WERI-Rb-1 (cell line): ENCODE measurements around the gene QSER1.

Experiments used
- DNase-seq: peaks from one replicate; pipeline ENCODE4 v3.0.0-alpha.2; 2020
- H3K27ac ChIP-seq: fragments of 250-450 bp; sonication (Bioruptor Pico); 2 replicates; pipeline ENCODE4 v1.5.1; 2020; ENCODE audit warnings: mild to moderate bottlenecking, moderate library complexity
- H3K27me3 ChIP-seq: fragments of 250-450 bp; sonication (Bioruptor Pico); 2 replicates; pipeline ENCODE4 v1.5.1; 2021; ENCODE audit warnings: mild to moderate bottlenecking, low read depth, moderate library complexity; ENCODE audit not compliant: insufficient read depth, severe bottlenecking
- H3K36me3 ChIP-seq: fragments of 250-450 bp; sonication (Bioruptor Pico); 2 replicates; pipeline ENCODE4 v1.5.1; 2020; ENCODE audit warnings: mild to moderate bottlenecking, moderate library complexity
- H3K4me3 ChIP-seq: 2 replicates; pipeline ENCODE4 v1.5.1; 2011; ENCODE audit warnings: low read depth, mild to moderate bottlenecking, control low read depth, low read length
- H3K9me3 ChIP-seq: fragments of 250-450 bp; sonication (Bioruptor Pico); 2 replicates; pipeline ENCODE4 v1.5.1; 2021; ENCODE audit warnings: mild to moderate bottlenecking, moderate library complexity; ENCODE audit not compliant: severe bottlenecking
- CTCF ChIP-seq: IDR thresholded peaks from 2 replicates; pipeline ENCODE4 v1.5.1; 2011; ENCODE audit warnings: low read depth, mild to moderate bottlenecking, control low read depth, inconsistent platforms, low read length

QSER1 gene

GRCh38 chr11:32991898-32992297 is 99.3 kb downstream of the QSER1 start:
- Histone ChIP-seq H3K27ac (no peak overlapping the region), H3K9me3 (no peaks in the 10 kb centered on the region), H3K27me3 (no peaks in the 10 kb centered on the region), H3K4me3 (no peak overlapping the region), H3K36me3 (no peaks in the 10 kb centered on the region)
- DNase-seq: no peak
- TF ChIP-seq CTCF: no peak

- no peaks in the 10 kb centered on the region for H3K36me3 ChIP-seq
- DNase-seq: no peak
- H3K9me3 ChIP-seq: no peaks in the 10 kb centered on the region
- no peak overlapping the region for H3K27ac ChIP-seq
- TF ChIP-seq CTCF: no peak
- H3K27me3 ChIP-seq: no peaks in the 10 kb centered on the region
- H3K4me3 ChIP-seq: no peak overlapping the region
These were observed 107.6 kb downstream of the QSER1 start for GRCh38 chr11:33000181-33000580.

GRCh38 chr11:33001281-33001680 is 108.7 kb downstream of the QSER1 start:
- no peaks in the 10 kb centered on the region for H3K27me3 ChIP-seq
- no peak for DNase-seq

GRCh38 chr11:33001751-33002542 is 109.3 kb downstream of the QSER1 start:
- Histone ChIP-seq H3K4me3 (no peak overlapping the region), H3K36me3 (no peaks in the 10 kb centered on the region), H3K9me3 (no peaks in the 10 kb centered on the region), H3K27ac (no peak overlapping the region), H3K27me3 (no peaks in the 10 kb centered on the region)
- DNase-seq: no peak
- TF ChIP-seq CTCF: no peak

More at GRCh38 chr11:33001281-33001680, 108.7 kb downstream of the QSER1 start:
- Histone ChIP-seq H3K4me3 (no peak overlapping the region), H3K36me3 (no peaks in the 10 kb centered on the region), H3K27ac (no peak overlapping the region), H3K9me3 (no peaks in the 10 kb centered on the region)
- no peak for TF ChIP-seq CTCF

GRCh38 chr11:33005175-33005574 is 112.6 kb downstream of the QSER1 start:
- no peak for DNase-seq
- no peak for TF ChIP-seq CTCF
- no peaks in the 10 kb centered on the region for H3K36me3 ChIP-seq
- no peaks in the 10 kb centered on the region for H3K9me3 ChIP-seq
- no peak overlapping the region for H3K27ac ChIP-seq
- no peaks in the 10 kb centered on the region for H3K27me3 ChIP-seq
- no peak overlapping the region for H3K4me3 ChIP-seq

- no peak for DNase-seq
- no peak for TF ChIP-seq CTCF
These were observed 113.4 kb downstream of the QSER1 start for GRCh38 chr11:33006010-33006409.

More at GRCh38 chr11:33006010-33006409, 113.4 kb downstream of the QSER1 start:
- Histone ChIP-seq H3K27ac (no peak overlapping the region), H3K9me3 (no peaks in the 10 kb centered on the region), H3K36me3 (no peaks in the 10 kb centered on the region), H3K4me3 (no peak overlapping the region), H3K27me3 (no peaks in the 10 kb centered on the region)
